ENCODE measurements around the gene THAP12. TPM values are rescaled to one million over a fixed set of nuclear protein-coding genes. Genes with fewer than 3 reads are reported as not detected.

The THAP12 gene
- total RNA-seq, 1 experiment from 2014 or later: 44.1 TPM

DNA sequence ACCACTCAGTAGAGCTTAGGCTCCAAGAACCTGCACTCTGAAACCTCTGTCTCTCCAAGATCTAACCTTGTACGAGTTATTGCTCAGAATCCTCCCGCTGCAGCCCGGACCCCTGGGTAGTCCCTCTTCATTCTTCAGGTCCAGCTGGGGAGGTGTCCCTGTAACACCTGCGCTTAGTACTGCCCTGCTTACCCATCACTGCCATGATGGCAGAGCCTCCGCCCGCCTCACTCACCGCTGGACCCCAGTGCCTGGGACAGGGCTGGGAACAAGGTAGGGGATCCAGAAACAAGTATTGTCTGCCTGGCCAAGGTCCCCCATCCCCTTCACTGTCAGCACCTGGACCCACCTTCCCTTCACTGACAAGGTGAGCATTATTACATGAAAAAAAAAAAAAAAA, 50.3 kb downstream of the THAP12 start:
- ChIA-PET RAD21 (ENCODE audit: low non-redundant PET in 1 of 2, low total read pairs in 2 of 2, uncharacterized antibody in 2 of 2, unreplicated experiment in 2 of 2) (no interaction called here), CTCF (no interaction called here)
- no peak for ATAC-seq

More for the DNA sequence above, 50.3 kb downstream of the THAP12 start:
- DNase-seq (ENCODE audit: low read depth, low spot score): no peak
- no peaks in the 10 kb centered on the region for H3K79me2 ChIP-seq (ENCODE audit: insufficient read depth, low read length)
- no peak overlapping the region for H3K9ac ChIP-seq (ENCODE audit: low read length)
- no peak overlapping the region for H3K4me3 ChIP-seq (replicated peaks in 1 of 2; ENCODE audit: low read depth in 1 of 2, low read length in 2 of 2)
- TF ChIP-seq, protein P1, sequence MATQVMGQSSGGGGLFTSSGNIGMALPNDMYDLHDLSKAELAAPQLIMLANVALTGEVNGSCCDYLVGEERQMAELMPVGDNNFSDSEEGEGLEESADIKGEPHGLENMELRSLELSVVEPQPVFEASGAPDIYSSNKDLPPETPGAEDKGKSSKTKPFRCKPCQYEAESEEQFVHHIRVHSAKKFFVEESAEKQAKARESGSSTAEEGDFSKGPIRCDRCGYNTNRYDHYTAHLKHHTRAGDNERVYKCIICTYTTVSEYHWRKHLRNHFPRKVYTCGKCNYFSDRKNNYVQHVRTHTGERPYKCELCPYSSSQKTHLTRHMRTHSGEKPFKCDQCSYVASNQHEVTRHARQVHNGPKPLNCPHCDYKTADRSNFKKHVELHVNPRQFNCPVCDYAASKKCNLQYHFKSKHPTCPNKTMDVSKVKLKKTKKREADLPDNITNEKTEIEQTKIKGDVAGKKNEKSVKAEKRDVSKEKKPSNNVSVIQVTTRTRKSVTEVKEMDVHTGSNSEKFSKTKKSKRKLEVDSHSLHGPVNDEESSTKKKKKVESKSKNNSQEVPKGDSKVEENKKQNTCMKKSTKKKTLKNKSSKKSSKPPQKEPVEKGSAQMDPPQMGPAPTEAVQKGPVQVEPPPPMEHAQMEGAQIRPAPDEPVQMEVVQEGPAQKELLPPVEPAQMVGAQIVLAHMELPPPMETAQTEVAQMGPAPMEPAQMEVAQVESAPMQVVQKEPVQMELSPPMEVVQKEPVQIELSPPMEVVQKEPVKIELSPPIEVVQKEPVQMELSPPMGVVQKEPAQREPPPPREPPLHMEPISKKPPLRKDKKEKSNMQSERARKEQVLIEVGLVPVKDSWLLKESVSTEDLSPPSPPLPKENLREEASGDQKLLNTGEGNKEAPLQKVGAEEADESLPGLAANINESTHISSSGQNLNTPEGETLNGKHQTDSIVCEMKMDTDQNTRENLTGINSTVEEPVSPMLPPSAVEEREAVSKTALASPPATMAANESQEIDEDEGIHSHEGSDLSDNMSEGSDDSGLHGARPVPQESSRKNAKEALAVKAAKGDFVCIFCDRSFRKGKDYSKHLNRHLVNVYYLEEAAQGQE (IDR thresholded peaks at IDR 0.05; ENCODE audit: low read depth): no peak
- TF ChIP-seq, protein P2, sequence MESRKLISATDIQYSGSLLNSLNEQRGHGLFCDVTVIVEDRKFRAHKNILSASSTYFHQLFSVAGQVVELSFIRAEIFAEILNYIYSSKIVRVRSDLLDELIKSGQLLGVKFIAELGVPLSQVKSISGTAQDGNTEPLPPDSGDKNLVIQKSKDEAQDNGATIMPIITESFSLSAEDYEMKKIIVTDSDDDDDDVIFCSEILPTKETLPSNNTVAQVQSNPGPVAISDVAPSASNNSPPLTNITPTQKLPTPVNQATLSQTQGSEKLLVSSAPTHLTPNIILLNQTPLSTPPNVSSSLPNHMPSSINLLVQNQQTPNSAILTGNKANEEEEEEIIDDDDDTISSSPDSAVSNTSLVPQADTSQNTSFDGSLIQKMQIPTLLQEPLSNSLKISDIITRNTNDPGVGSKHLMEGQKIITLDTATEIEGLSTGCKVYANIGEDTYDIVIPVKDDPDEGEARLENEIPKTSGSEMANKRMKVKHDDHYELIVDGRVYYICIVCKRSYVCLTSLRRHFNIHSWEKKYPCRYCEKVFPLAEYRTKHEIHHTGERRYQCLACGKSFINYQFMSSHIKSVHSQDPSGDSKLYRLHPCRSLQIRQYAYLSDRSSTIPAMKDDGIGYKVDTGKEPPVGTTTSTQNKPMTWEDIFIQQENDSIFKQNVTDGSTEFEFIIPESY (IDR thresholded peaks at IDR 0.05; ENCODE audit: extremely low read depth, insufficient replicate concordance, low read length): no peak
- H3K4me2 ChIP-seq (ENCODE audit: low read length): no peak overlapping the region
- POLR2A ChIA-PET: no interaction called here
- intact Hi-C loops (cut with micrococcal nuclease): no loop called here
- no peak overlapping the region for H2AFZ ChIP-seq (ENCODE audit: low read depth, low read length, poor library complexity, severe bottlenecking)
- H3K9me3 ChIP-seq (ENCODE audit: control insufficient read depth in 1 of 2, insufficient read depth in 1 of 2, low read depth in 1 of 2, low read length in 2 of 2): peaks cover 4 to 10% of the 10 kb centered on the region in 2 experiments; a peak in 3 of 4 replicates
- no peak overlapping the region for H3K27ac ChIP-seq (ENCODE audit: low read depth, low read length)
- no peaks in the 10 kb centered on the region for H3K9me2 ChIP-seq (ENCODE audit: insufficient read depth)
- H3K4me1 ChIP-seq (ENCODE audit: control insufficient read depth in 1 of 2, insufficient read depth in 2 of 2, low read length in 2 of 2): peaks cover 8 to 15% of the 10 kb centered on the region in 2 experiments
- no TSS peak for BruUV-seq (replicated peaks)
- no peaks in the 10 kb centered on the region for H3K36me3 ChIP-seq (ENCODE audit: control insufficient read depth in 1 of 2, insufficient read depth in 2 of 2, low read length in 2 of 2)
- H4K20me1 ChIP-seq (ENCODE audit: insufficient read depth): no peaks in the 10 kb centered on the region
- H3K27me3 ChIP-seq (ENCODE audit: insufficient read depth, low read length): no peaks in the 10 kb centered on the region
